HepG2 (cell line): ENCODE data around the gene RPLP2. TPM values are rescaled to one million over a fixed set of nuclear protein-coding genes. Genes with fewer than 3 reads are reported as not detected.

Experiments used
- CREB1 ChIP-seq, 2 experiments: fragments of 450-650 bp in 1 of 2; IDR thresholded peaks; 2 replicates each; pipeline ENCODE4 v1.6.1; 2016 to 2017; ENCODE audit warnings: control low read depth in 1 of 2, mild to moderate bottlenecking in 1 of 2, missing compliant biosample characterization in 1 of 2, missing genetic modification characterization in 1 of 2
- EHMT2 ChIP-seq: fragments of 200-600 bp; sonication (generic); IDR thresholded peaks from 2 replicates; pipeline ENCODE4 v1.7.0; 2017; ENCODE audit warnings: antibody characterized with exemption, low read depth, low read length, borderline replicate concordance
- FOXO1 ChIP-seq: sonication (generic); formaldehyde crosslinking; IDR thresholded peaks from 2 replicates; pipeline ENCODE4 v1.4.0; 2020; ENCODE audit warnings: missing genetic modification reagents
- HOXA9 ChIP-seq: sonication (generic); formaldehyde crosslinking; IDR thresholded peaks from 2 replicates; pipeline ENCODE4 v1.8.1; 2022; ENCODE audit warnings: missing genetic modification reagents, mild to moderate bottlenecking, moderate library complexity, borderline replicate concordance
- MAFG ChIP-seq: sonication (generic); formaldehyde crosslinking; IDR thresholded peaks from 2 replicates; pipeline ENCODE4 v1.5.1; 2020; ENCODE audit warnings: mild to moderate bottlenecking, missing genetic modification reagents
- NFE2L1 ChIP-seq: sonication (generic); formaldehyde crosslinking; IDR thresholded peaks from 2 replicates; pipeline ENCODE4 v1.4.0; 2020; ENCODE audit warnings: missing genetic modification reagents, mild to moderate bottlenecking, borderline replicate concordance
- NR1H2 ChIP-seq: sonication (generic); formaldehyde crosslinking; IDR thresholded peaks from 2 replicates; pipeline ENCODE4 v1.8.1; 2022; ENCODE audit warnings: low read depth, missing genetic modification reagents, borderline replicate concordance
- RARA ChIP-seq: IDR thresholded peaks from 2 replicates; pipeline ENCODE4 v1.6.1; 2016; ENCODE audit warnings: missing genetic modification reagents, missing compliant biosample characterization
- YY1 ChIP-seq: IDR thresholded peaks from 2 replicates; pipeline ENCODE4 v1.6.1; 2011; ENCODE audit warnings: low read length, low read depth, moderate library complexity, mild to moderate bottlenecking; ENCODE audit not compliant: insufficient read depth, insufficient replicate concordance
- ZNF556 ChIP-seq: sonication (generic); formaldehyde crosslinking; IDR thresholded peaks from 2 replicates; pipeline ENCODE4 v1.4.0; 2020; ENCODE audit warnings: mild to moderate bottlenecking, missing genetic modification reagents, borderline replicate concordance
- ZNF574 ChIP-seq: sonication (generic); formaldehyde crosslinking; IDR thresholded peaks from 2 replicates; pipeline ENCODE4 v1.4.0; 2020; ENCODE audit warnings: missing genetic modification reagents
- ZNF646 ChIP-seq: sonication (generic); formaldehyde crosslinking; IDR thresholded peaks from 2 replicates; pipeline ENCODE4 v1.9.0; 2021; ENCODE audit warnings: mild to moderate bottlenecking, missing genetic modification reagents
- polyA plus RNA-seq, 8 experiments: library from polyadenylated mRNA; depleted of rRNA in 3 of 8; stranded (reverse) in 7 of 8; unstranded in 1 of 8; fragments of >200 nt; fragmentation: Illumina TruSeq in 4 of 8; extraction: Trizol in 4 of 8; gene quantifications; 2 replicates each; pipeline versions ENCODE4 v1.2.1 to v1.2.3, GENCODE V29; 2011 to 2016; ENCODE audit warnings: low read depth in 4 of 8, missing spikeins in 1 of 8, mixed read lengths in 1 of 8; ENCODE audit not compliant: insufficient read depth in 1 of 8
- total RNA-seq, 5 experiments: library from RNA; depleted of rRNA; stranded (reverse); fragments of >200 nt; fragmentation: Illumina TruSeq; extraction: Trizol; gene quantifications; 2 replicates each; pipeline ENCODE4 v1.2.3, GENCODE V29; 2016; ENCODE audit warnings: low read depth in 1 of 5
- TF ChIP-seq, protein P1 (sequence below): sonication (generic); formaldehyde crosslinking; IDR thresholded peaks from 2 replicates; pipeline ENCODE4 v1.5.1; 2020; ENCODE audit warnings: missing genetic modification reagents, mild to moderate bottlenecking, borderline replicate concordance
- TF ChIP-seq, protein P2 (sequence below): sonication (generic); formaldehyde crosslinking; IDR thresholded peaks from 2 replicates; pipeline ENCODE4 v1.5.0; 2020; ENCODE audit warnings: mild to moderate bottlenecking, missing genetic modification reagents

The RPLP2 gene
- total and polyA plus RNA-seq, 2 of the 13 experiments (the other 11 are each of a cell fraction or from before 2014, with no cell fraction given) = 978 to 2,106 TPM

DNA sequence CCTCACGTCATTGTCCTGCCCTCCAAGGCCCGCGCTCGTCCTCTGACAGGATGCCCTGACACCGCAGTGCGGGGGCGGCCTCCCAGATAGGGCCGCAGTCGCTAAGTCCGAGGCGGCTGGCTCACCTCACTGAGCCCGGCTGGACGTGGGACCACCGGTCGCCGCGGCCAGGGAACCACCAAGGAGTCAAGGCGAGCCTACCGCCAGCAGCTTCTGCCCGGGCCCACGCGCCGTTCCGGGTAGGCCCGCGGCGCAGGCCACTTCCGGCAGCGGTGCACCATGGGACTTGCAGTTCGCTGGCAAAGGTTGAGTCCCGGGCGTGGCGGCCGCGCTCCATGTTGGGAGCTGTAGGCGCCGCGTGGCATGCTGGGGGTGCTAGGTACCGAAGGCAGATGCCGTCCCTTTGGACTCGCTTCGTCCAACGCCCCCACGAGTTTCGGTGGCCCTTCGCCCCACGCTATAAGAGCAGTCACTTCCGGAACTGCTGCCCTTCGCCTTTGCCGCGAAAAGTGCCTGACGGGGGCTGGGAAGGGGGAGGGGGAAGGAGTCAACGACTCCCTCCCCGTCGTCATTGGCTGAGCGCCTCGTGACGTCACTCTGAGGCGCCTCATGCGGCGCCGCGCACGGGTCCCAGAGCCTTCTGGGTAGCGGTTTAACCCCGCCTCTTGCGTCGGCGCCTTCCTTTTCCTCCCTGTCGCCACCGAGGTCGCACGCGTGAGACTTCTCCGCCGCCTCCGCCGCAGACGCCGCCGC, at the start of gene RPLP2 (continued):
- no peak for TF ChIP-seq ZNF646
- peak; percentile 87 for TF ChIP-seq YY1
- TF ChIP-seq RARA (CRISPR knock-in tag) = peak; percentile 18; the same call in 1 of the 2 replicates
- TF ChIP-seq NR1H2 (CRISPR knock-in tag) = no peak
- TF ChIP-seq, protein P1, sequence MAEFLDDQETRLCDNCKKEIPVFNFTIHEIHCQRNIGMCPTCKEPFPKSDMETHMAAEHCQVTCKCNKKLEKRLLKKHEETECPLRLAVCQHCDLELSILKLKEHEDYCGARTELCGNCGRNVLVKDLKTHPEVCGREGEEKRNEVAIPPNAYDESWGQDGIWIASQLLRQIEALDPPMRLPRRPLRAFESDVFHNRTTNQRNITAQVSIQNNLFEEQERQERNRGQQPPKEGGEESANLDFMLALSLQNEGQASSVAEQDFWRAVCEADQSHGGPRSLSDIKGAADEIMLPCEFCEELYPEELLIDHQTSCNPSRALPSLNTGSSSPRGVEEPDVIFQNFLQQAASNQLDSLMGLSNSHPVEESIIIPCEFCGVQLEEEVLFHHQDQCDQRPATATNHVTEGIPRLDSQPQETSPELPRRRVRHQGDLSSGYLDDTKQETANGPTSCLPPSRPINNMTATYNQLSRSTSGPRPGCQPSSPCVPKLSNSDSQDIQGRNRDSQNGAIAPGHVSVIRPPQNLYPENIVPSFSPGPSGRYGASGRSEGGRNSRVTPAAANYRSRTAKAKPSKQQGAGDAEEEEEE (CRISPR knock-in tag) = peak; percentile 20; the same call in 1 of the 2 replicates
- peak; percentile 70; the same call in 1 of the 2 replicates for TF ChIP-seq NFE2L1
- peak; percentile 93 for TF ChIP-seq ZNF574 (CRISPR knock-in tag)
- TF ChIP-seq MAFG (CRISPR knock-in tag) = no peak
- TF ChIP-seq HOXA9 (CRISPR knock-in tag) = peak; percentile 84
- TF ChIP-seq FOXO1 (CRISPR knock-in tag) = peak; percentile 37; the same call in 1 of the 2 replicates
- no peak; the same call in 1 of the 2 replicates for TF ChIP-seq ZNF556 (CRISPR knock-in tag)
- TF ChIP-seq, protein P2, sequence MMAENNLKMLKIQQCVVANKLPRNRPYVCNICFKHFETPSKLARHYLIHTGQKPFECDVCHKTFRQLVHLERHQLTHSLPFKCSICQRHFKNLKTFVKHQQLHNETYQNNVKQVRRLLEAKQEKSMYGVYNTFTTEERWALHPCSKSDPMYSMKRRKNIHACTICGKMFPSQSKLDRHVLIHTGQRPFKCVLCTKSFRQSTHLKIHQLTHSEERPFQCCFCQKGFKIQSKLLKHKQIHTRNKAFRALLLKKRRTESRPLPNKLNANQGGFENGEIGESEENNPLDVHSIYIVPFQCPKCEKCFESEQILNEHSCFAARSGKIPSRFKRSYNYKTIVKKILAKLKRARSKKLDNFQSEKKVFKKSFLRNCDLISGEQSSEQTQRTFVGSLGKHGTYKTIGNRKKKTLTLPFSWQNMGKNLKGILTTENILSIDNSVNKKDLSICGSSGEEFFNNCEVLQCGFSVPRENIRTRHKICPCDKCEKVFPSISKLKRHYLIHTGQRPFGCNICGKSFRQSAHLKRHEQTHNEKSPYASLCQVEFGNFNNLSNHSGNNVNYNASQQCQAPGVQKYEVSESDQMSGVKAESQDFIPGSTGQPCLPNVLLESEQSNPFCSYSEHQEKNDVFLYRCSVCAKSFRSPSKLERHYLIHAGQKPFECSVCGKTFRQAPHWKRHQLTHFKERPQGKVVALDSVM = no peak
- TF ChIP-seq CREB1 (IDR thresholded peaks at IDR 0.05) = peak; percentile 100
- peak; percentile 98 for TF ChIP-seq CREB1 (CRISPR knock-in tag; IDR thresholded peaks at IDR 0.05)
- no peak for TF ChIP-seq EHMT2
